ENCODE measurements around the gene FRZB.

FRZB gene

GRCh38 chr2:182818501-182818900, 47.9 kb downstream of the FRZB start:
- Histone ChIP-seq H3K27me3 (ENCODE audit: insufficient read depth, insufficient read length) (no peaks in the 10 kb centered on the region), H3K4me3 (ENCODE audit: insufficient read length, low read depth) (no peak overlapping the region), H3K9me3 (ENCODE audit: insufficient read depth, low read length) (no peaks in the 10 kb centered on the region), H3K9ac (ENCODE audit: insufficient read length, low read depth) (no peak overlapping the region), H3K4me1 (ENCODE audit: insufficient read depth, insufficient read length) (no peaks in the 10 kb centered on the region), H3K36me3 (ENCODE audit: insufficient read depth, insufficient read length, low read length) (no peaks in the 10 kb centered on the region)
- TF ChIP-seq YY1 (IDR thresholded peaks at IDR 0.05; ENCODE audit: insufficient read depth, insufficient read length), result no peak
- no peak for TF ChIP-seq ZNF274 (IDR thresholded peaks at IDR 0.05; ENCODE audit: low read depth, low read length)
- TF ChIP-seq SUZ12 (IDR thresholded peaks at IDR 0.05; ENCODE audit: extremely low read depth, insufficient read depth, insufficient read length), result no peak
- no peak for DNase-seq (ENCODE audit: low read depth, low spot score)

DNA sequence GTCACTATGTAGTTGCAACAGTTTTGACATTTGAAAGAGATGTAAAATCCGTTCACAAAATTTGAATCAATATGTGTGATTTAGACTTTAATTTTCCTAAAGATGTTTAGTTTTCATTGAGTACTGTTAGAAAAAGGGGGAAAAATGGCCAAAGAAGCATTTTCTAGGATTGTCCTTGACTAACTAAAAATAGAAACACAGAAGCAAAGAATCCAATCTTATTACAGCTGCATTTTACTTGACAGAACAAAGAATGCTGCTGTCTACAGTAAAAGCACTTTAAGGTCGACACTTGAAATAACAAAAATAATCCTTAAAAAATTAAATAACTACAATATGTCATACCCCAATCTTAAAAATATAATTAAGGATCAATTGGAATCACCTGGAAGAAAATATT, 48.9 kb downstream of the FRZB start:
- Histone ChIP-seq H3K36me3 (ENCODE audit: insufficient read depth, insufficient read length, low read length) (no peaks in the 10 kb centered on the region), H3K4me1 (ENCODE audit: insufficient read depth, insufficient read length) (no peaks in the 10 kb centered on the region), H3K9ac (ENCODE audit: insufficient read length, low read depth) (no peak overlapping the region), H3K9me3 (ENCODE audit: insufficient read depth, low read length) (no peaks in the 10 kb centered on the region), H3K4me3 (ENCODE audit: insufficient read length, low read depth) (no peak overlapping the region), H3K27me3 (ENCODE audit: insufficient read depth, insufficient read length) (no peaks in the 10 kb centered on the region)
- TF ChIP-seq ZNF274 (IDR thresholded peaks at IDR 0.05; ENCODE audit: low read depth, low read length) (no peak), SUZ12 (IDR thresholded peaks at IDR 0.05; ENCODE audit: extremely low read depth, insufficient read depth, insufficient read length) (no peak), YY1 (IDR thresholded peaks at IDR 0.05; ENCODE audit: insufficient read depth, insufficient read length) (no peak)
- no peak for DNase-seq (ENCODE audit: low read depth, low spot score)

GRCh38 chr2:182816866-182817265, 49.6 kb downstream of the FRZB start:
- H3K4me1 ChIP-seq (ENCODE audit: insufficient read depth, insufficient read length), result no peaks in the 10 kb centered on the region
- no peak overlapping the region for H3K9ac ChIP-seq (ENCODE audit: insufficient read length, low read depth)
- no peak for DNase-seq (ENCODE audit: low read depth, low spot score)
- H3K36me3 ChIP-seq (ENCODE audit: insufficient read depth, insufficient read length, low read length), result no peaks in the 10 kb centered on the region
- H3K4me3 ChIP-seq (ENCODE audit: insufficient read length, low read depth), result no peak overlapping the region
- H3K9me3 ChIP-seq (ENCODE audit: insufficient read depth, low read length), result no peaks in the 10 kb centered on the region
- H3K27me3 ChIP-seq (ENCODE audit: insufficient read depth, insufficient read length), result no peaks in the 10 kb centered on the region
- TF ChIP-seq YY1 (IDR thresholded peaks at IDR 0.05; ENCODE audit: insufficient read depth, insufficient read length) (no peak), SUZ12 (IDR thresholded peaks at IDR 0.05; ENCODE audit: extremely low read depth, insufficient read depth, insufficient read length) (no peak), ZNF274 (IDR thresholded peaks at IDR 0.05; ENCODE audit: low read depth, low read length) (no peak)

GRCh38 chr2:182814804-182815203, 51.6 kb downstream of the FRZB start:
- Histone ChIP-seq H3K4me1 (ENCODE audit: insufficient read depth, insufficient read length) (no peaks in the 10 kb centered on the region), H3K4me3 (ENCODE audit: insufficient read length, low read depth) (no peak overlapping the region), H3K9ac (ENCODE audit: insufficient read length, low read depth) (no peak overlapping the region), H3K36me3 (ENCODE audit: insufficient read depth, insufficient read length, low read length) (no peaks in the 10 kb centered on the region), H3K9me3 (ENCODE audit: insufficient read depth, low read length) (no peaks in the 10 kb centered on the region), H3K27me3 (ENCODE audit: insufficient read depth, insufficient read length) (no peaks in the 10 kb centered on the region)
- TF ChIP-seq YY1 (IDR thresholded peaks at IDR 0.05; ENCODE audit: insufficient read depth, insufficient read length) (no peak), SUZ12 (IDR thresholded peaks at IDR 0.05; ENCODE audit: extremely low read depth, insufficient read depth, insufficient read length) (no peak), ZNF274 (IDR thresholded peaks at IDR 0.05; ENCODE audit: low read depth, low read length) (no peak)
- no peak for DNase-seq (ENCODE audit: low read depth, low spot score)

DNA sequence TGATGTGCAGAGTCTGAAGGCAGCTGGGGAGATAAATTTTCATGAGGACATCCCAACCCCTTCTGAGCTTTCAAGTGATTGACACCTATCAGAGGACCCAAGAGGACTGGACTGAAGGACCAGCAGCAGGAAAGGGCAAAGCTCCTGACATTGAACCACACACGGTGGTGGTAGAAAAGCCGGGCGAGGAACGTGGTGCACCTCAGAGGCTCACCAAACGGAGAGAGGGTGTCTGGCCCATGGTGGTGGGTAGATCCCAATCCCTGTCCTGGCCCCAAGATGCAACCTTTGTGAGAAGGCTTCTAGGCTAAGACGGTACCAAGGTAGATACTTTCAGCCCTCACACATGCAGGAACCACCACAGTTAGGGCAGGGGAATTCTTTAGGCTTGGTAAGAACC, 52.1 kb downstream of the FRZB start:
- Histone ChIP-seq H3K4me1 (ENCODE audit: insufficient read depth, insufficient read length) (no peaks in the 10 kb centered on the region), H3K4me3 (ENCODE audit: insufficient read length, low read depth) (no peak overlapping the region), H3K27me3 (ENCODE audit: insufficient read depth, insufficient read length) (no peaks in the 10 kb centered on the region), H3K9ac (ENCODE audit: insufficient read length, low read depth) (no peak overlapping the region), H3K9me3 (ENCODE audit: insufficient read depth, low read length) (no peaks in the 10 kb centered on the region), H3K36me3 (ENCODE audit: insufficient read depth, insufficient read length, low read length) (no peaks in the 10 kb centered on the region)
- TF ChIP-seq ZNF274 (IDR thresholded peaks at IDR 0.05; ENCODE audit: low read depth, low read length) (no peak), YY1 (IDR thresholded peaks at IDR 0.05; ENCODE audit: insufficient read depth, insufficient read length) (no peak), SUZ12 (IDR thresholded peaks at IDR 0.05; ENCODE audit: extremely low read depth, insufficient read depth, insufficient read length) (no peak)
- no peak for DNase-seq (ENCODE audit: low read depth, low spot score)

DNA sequence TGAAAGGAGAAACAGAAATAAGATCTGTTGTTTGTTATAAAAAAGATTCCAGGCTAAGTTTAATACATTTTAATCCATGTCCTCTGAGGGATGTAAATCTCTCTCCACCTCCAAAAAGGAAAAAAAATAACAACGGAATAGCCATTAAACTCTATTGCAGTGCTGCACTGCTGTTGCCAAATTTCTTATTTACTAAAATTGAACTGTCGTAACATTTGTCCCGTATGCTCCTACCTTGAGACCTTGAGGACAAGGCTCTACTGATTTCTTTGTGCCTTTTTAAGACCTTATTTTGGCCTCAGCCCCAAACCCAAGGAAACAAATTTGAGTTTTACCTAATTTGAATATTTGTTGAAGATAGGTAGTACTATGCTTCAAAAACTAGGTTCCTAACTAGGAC, 56.4 kb downstream of the FRZB start:
- TF ChIP-seq SUZ12 (IDR thresholded peaks at IDR 0.05; ENCODE audit: extremely low read depth, insufficient read depth, insufficient read length) (no peak), ZNF274 (IDR thresholded peaks at IDR 0.05; ENCODE audit: low read depth, low read length) (no peak), YY1 (IDR thresholded peaks at IDR 0.05; ENCODE audit: insufficient read depth, insufficient read length) (no peak)
- H3K4me1 ChIP-seq (ENCODE audit: insufficient read depth, insufficient read length), result no peaks in the 10 kb centered on the region

DNA sequence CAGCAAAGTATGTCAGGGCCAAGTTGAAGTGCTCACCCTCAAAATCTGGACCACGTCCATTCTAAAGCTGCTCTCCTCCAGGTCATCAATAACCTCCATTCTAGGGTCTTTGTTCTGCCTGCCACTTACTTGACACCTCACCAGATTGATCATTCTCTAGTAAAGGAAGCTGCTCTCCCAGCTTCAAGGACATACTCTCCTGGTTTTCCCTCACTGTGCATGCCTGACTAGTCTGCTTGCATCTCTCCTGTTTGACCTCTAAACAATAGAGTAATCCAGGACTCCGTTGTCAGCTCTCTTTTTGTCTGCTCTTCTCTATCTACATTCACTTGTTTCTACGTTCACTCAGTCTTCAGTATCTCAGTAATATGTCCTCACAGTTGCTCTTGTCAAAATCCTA, 59.1 kb downstream of the FRZB start:
- TF ChIP-seq YY1 (IDR thresholded peaks at IDR 0.05; ENCODE audit: insufficient read depth, insufficient read length), result no peak
- no peak for TF ChIP-seq ZNF274 (IDR thresholded peaks at IDR 0.05; ENCODE audit: low read depth, low read length)
- no peak for TF ChIP-seq SUZ12 (IDR thresholded peaks at IDR 0.05; ENCODE audit: extremely low read depth, insufficient read depth, insufficient read length)
- Histone ChIP-seq H3K4me3 (ENCODE audit: insufficient read length, low read depth) (no peak overlapping the region), H3K9me3 (ENCODE audit: insufficient read depth, low read length) (no peaks in the 10 kb centered on the region), H3K27me3 (ENCODE audit: insufficient read depth, insufficient read length) (no peaks in the 10 kb centered on the region), H3K36me3 (ENCODE audit: insufficient read depth, insufficient read length, low read length) (no peaks in the 10 kb centered on the region), H3K4me1 (ENCODE audit: insufficient read depth, insufficient read length) (no peaks in the 10 kb centered on the region), H3K9ac (ENCODE audit: insufficient read length, low read depth) (no peak overlapping the region)
- DNase-seq (ENCODE audit: low read depth, low spot score), result no peak

More for the DNA sequence above, 56.4 kb downstream of the FRZB start:
- Histone ChIP-seq H3K4me3 (ENCODE audit: insufficient read length, low read depth) (no peak overlapping the region), H3K36me3 (ENCODE audit: insufficient read depth, insufficient read length, low read length) (no peaks in the 10 kb centered on the region), H3K27me3 (ENCODE audit: insufficient read depth, insufficient read length) (no peaks in the 10 kb centered on the region), H3K9me3 (ENCODE audit: insufficient read depth, low read length) (no peaks in the 10 kb centered on the region), H3K9ac (ENCODE audit: insufficient read length, low read depth) (no peak overlapping the region)
- DNase-seq (ENCODE audit: low read depth, low spot score), result no peak

GRCh38 chr2:182804128-182804527, 62.3 kb downstream of the FRZB start:
- Histone ChIP-seq H3K4me3 (ENCODE audit: insufficient read length, low read depth) (no peak overlapping the region), H3K36me3 (ENCODE audit: insufficient read depth, insufficient read length, low read length) (no peaks in the 10 kb centered on the region), H3K9me3 (ENCODE audit: insufficient read depth, low read length) (no peaks in the 10 kb centered on the region), H3K27me3 (ENCODE audit: insufficient read depth, insufficient read length) (no peaks in the 10 kb centered on the region), H3K9ac (ENCODE audit: insufficient read length, low read depth) (no peak overlapping the region), H3K4me1 (ENCODE audit: insufficient read depth, insufficient read length) (no peaks in the 10 kb centered on the region)
- no peak for TF ChIP-seq ZNF274 (IDR thresholded peaks at IDR 0.05; ENCODE audit: low read depth, low read length)
- TF ChIP-seq YY1 (IDR thresholded peaks at IDR 0.05; ENCODE audit: insufficient read depth, insufficient read length), result no peak
- no peak for TF ChIP-seq SUZ12 (IDR thresholded peaks at IDR 0.05; ENCODE audit: extremely low read depth, insufficient read depth, insufficient read length)
- no peak for DNase-seq (ENCODE audit: low read depth, low spot score)

All from NT2/D1 (cell line).